Osteoblast (primary cell): ENCODE measurements around the gene AKAP13. TPM values are rescaled to one million over a fixed set of nuclear protein-coding genes. Genes with fewer than 3 reads are reported as not detected.

ENCODE experiments used
- DNase-seq: peaks from one replicate; pipeline ENCODE4 v3.0.0; 2011; ENCODE audit warnings: low spot score, mixed read lengths; ENCODE audit not compliant: insufficient read length; ENCODE audit errors: missing footprints
- H2AFZ ChIP-seq: 2 replicates; pipeline ENCODE4 v1.6.0; 2011; ENCODE audit warnings: mild to moderate bottlenecking, low read length
- H3K27ac ChIP-seq: 2 replicates; pipeline ENCODE4 v1.5.1; 2011; ENCODE audit warnings: mild to moderate bottlenecking, low read depth, low read length, moderate library complexity
- H3K27me3 ChIP-seq: 2 replicates; pipeline ENCODE4 v1.6.0; 2012; ENCODE audit warnings: mild to moderate bottlenecking, control low read depth, inconsistent platforms, low read length, moderate library complexity; ENCODE audit not compliant: insufficient read depth
- H3K36me3 ChIP-seq: 2 replicates; pipeline ENCODE4 v1.5.1; 2011; ENCODE audit warnings: mild to moderate bottlenecking, low read length, control low read depth, moderate library complexity; ENCODE audit not compliant: insufficient read depth
- H3K4me1 ChIP-seq: 2 replicates; pipeline ENCODE4 v1.5.1; 2011; ENCODE audit warnings: mild to moderate bottlenecking, low read length, control low read depth, moderate library complexity; ENCODE audit not compliant: insufficient read depth
- H3K4me2 ChIP-seq: 2 replicates; pipeline ENCODE4 v1.6.0; 2011; ENCODE audit warnings: mild to moderate bottlenecking, low read length; ENCODE audit not compliant: insufficient read depth
- H3K4me3 ChIP-seq: fragments of 200-600 bp; sonication (generic); 3 replicates; pipeline ENCODE4 v1.5.1; 2012; ENCODE audit warnings: mild to moderate bottlenecking, low read length, inconsistent platforms; ENCODE audit not compliant: insufficient read depth
- H3K79me2 ChIP-seq: 2 replicates; pipeline ENCODE4 v1.6.0; 2012; ENCODE audit warnings: mild to moderate bottlenecking, low read length, control low read depth, inconsistent platforms; ENCODE audit not compliant: insufficient read depth
- H3K9me3 ChIP-seq: 2 replicates; pipeline ENCODE4 v1.5.1; 2011; ENCODE audit warnings: low read depth, low read length, control low read depth
- H4K20me1 ChIP-seq: 2 replicates; pipeline ENCODE4 v1.6.0; 2012; ENCODE audit warnings: mild to moderate bottlenecking, low read length, control low read depth; ENCODE audit not compliant: insufficient read depth
- CTCF ChIP-seq: IDR thresholded peaks from 2 replicates; pipeline ENCODE4 v1.5.1; 2011; ENCODE audit warnings: mild to moderate bottlenecking, low read depth, low read length, moderate library complexity; ENCODE audit errors: extremely low read depth
- total RNA-seq: library from RNA; depleted of rRNA; stranded (reverse); fragments of >200 nt; gene quantifications from 2 replicates; pipeline ENCODE4 v1.2.3, GENCODE V29; 2012

Gene AKAP13
- total RNA-seq, 1 donor, result 77.1 TPM

GRCh38 chr15:85563731-85564130 lies 183.3 kb downstream of the AKAP13 start:
- no peak overlapping the region for H3K4me3 ChIP-seq
- H2AFZ ChIP-seq, result no peak overlapping the region
- no peak overlapping the region for H3K4me2 ChIP-seq
- no peaks in the 10 kb centered on the region for H3K4me1 ChIP-seq
- no peaks in the 10 kb centered on the region for H3K27me3 ChIP-seq
- no peaks in the 10 kb centered on the region for H3K9me3 ChIP-seq
- H3K27ac ChIP-seq, result no peak overlapping the region
- no peak for DNase-seq
- H3K36me3 ChIP-seq, result no peaks in the 10 kb centered on the region
- peaks cover 2% of the 10 kb centered on the region for H3K79me2 ChIP-seq
- no peaks in the 10 kb centered on the region for H4K20me1 ChIP-seq
- TF ChIP-seq CTCF, result no peak

- no peak overlapping the region for H3K27ac ChIP-seq
- no peaks in the 10 kb centered on the region for H3K36me3 ChIP-seq
- H3K4me1 ChIP-seq, result no peaks in the 10 kb centered on the region
- no peak overlapping the region for H2AFZ ChIP-seq
- no peaks in the 10 kb centered on the region for H3K9me3 ChIP-seq
- H3K79me2 ChIP-seq, result no peaks in the 10 kb centered on the region
- H4K20me1 ChIP-seq, result no peaks in the 10 kb centered on the region
- no peak for TF ChIP-seq CTCF
- H3K4me2 ChIP-seq, result no peak overlapping the region
- no peak overlapping the region for H3K4me3 ChIP-seq
- DNase-seq, result no peak
- H3K27me3 ChIP-seq, result no peaks in the 10 kb centered on the region
These were observed 184.3 kb downstream of the AKAP13 start for GRCh38 chr15:85564686-85565085.

GRCh38 chr15:85568261-85568808 lies 187.9 kb downstream of the AKAP13 start:
- DNase-seq, result no peak
- H3K27me3 ChIP-seq, result no peaks in the 10 kb centered on the region
- H3K4me3 ChIP-seq, result no peak overlapping the region
- no peak for TF ChIP-seq CTCF
- no peaks in the 10 kb centered on the region for H3K4me1 ChIP-seq
- H3K9me3 ChIP-seq, result no peaks in the 10 kb centered on the region
- no peak overlapping the region for H3K4me2 ChIP-seq
- H3K27ac ChIP-seq, result no peak overlapping the region
- no peaks in the 10 kb centered on the region for H4K20me1 ChIP-seq
- H3K36me3 ChIP-seq, result no peaks in the 10 kb centered on the region
- no peak overlapping the region for H2AFZ ChIP-seq
- H3K79me2 ChIP-seq, result peaks cover 2% of the 10 kb centered on the region

- Histone ChIP-seq H3K4me2 (no peak overlapping the region), H3K4me3 (no peak overlapping the region), H3K9me3 (no peaks in the 10 kb centered on the region), H2AFZ (no peak overlapping the region), H3K36me3 (no peaks in the 10 kb centered on the region), H3K4me1 (no peaks in the 10 kb centered on the region), H3K27me3 (no peaks in the 10 kb centered on the region), H3K27ac (no peak overlapping the region), H4K20me1 (no peaks in the 10 kb centered on the region), H3K79me2 (peaks cover 2% of the 10 kb centered on the region)
- no peak for DNase-seq
- TF ChIP-seq CTCF, result no peak
These were observed 189.9 kb downstream of the AKAP13 start for GRCh38 chr15:85570336-85570735.
